WTC11 (cell line): ENCODE measurements around the gene UTF1. TPM values are rescaled to one million over a fixed set of nuclear protein-coding genes. Genes with fewer than 3 reads are reported as not detected.

Experiments
- ATAC-seq: fragments of 200-7000 bp; cut with Tn5 transposase; 2 replicates; pipeline ENCODE4 v1.10.0; 2021; ENCODE audit warnings: mild to moderate bottlenecking, moderate library complexity
- CTCF ChIA-PET: fragments of 300-600 bp; sonication (Branson Sonifier 250); formaldehyde crosslinking; loops from one replicate; lab custom pipeline; 2021; ENCODE audit warnings: antibody characterized with exemption; lab: Charles Lee
- POLR2A ChIA-PET: fragments of 350-600 bp; sonication (Branson Sonifier 250); formaldehyde crosslinking; loops from one replicate; lab custom pipeline; 2021; ENCODE audit warnings: antibody characterized with exemption; lab: Charles Lee
- DNase-seq: peaks from one replicate; pipeline ENCODE4 v3.0.0; 2021; ENCODE audit warnings: low spot score
- H3K27ac Mint-ChIP-seq: 2 replicates; pipeline ENCODE4 v1.8.0; 2021; ENCODE audit warnings: mixed read lengths
- H3K27me3 Mint-ChIP-seq: 2 replicates; pipeline ENCODE4 v1.8.0; 2021; ENCODE audit warnings: low read depth, mild to moderate bottlenecking, moderate library complexity, mixed read lengths
- H3K36me3 Mint-ChIP-seq: 2 replicates; pipeline ENCODE4 v1.8.0; 2021; ENCODE audit warnings: mixed read lengths
- H3K4me1 Mint-ChIP-seq: 2 replicates; pipeline ENCODE4 v1.8.0; 2022; ENCODE audit warnings: mixed read lengths
- H3K4me3 Mint-ChIP-seq: 2 replicates; pipeline ENCODE4 v1.8.0; 2021; ENCODE audit warnings: mild to moderate bottlenecking, moderate library complexity, mixed read lengths
- H3K9me3 Mint-ChIP-seq: 2 replicates; pipeline ENCODE4 v1.8.0; 2021; ENCODE audit warnings: mixed read lengths
- CTCF ChIP-seq: fragments of 200-600 bp; IDR thresholded peaks from 2 replicates; pipeline ENCODE4 v1.8.0; 2022; ENCODE audit warnings: antibody characterized with exemption
- E2F1 ChIP-seq: sonication (generic); formaldehyde crosslinking; IDR thresholded peaks from 2 replicates; pipeline ENCODE4 v1.8.0; 2022; ENCODE audit warnings: mild to moderate bottlenecking, missing genetic modification reagents
- ELF4 ChIP-seq: sonication (generic); formaldehyde crosslinking; IDR thresholded peaks from 2 replicates; pipeline ENCODE4 v1.8.1; 2022; ENCODE audit warnings: low read depth, mild to moderate bottlenecking, moderate library complexity, missing genetic modification reagents
- FOXJ3 ChIP-seq: sonication (generic); formaldehyde crosslinking; IDR thresholded peaks from 2 replicates; pipeline ENCODE4 v1.9.0; 2021; ENCODE audit warnings: missing genetic modification reagents, mild to moderate bottlenecking, borderline replicate concordance
- FOXP4 ChIP-seq: sonication (generic); formaldehyde crosslinking; IDR thresholded peaks from 2 replicates; pipeline ENCODE4 v1.8.0; 2022; ENCODE audit warnings: mild to moderate bottlenecking, missing genetic modification reagents
- GRHL2 ChIP-seq: fragments of 250-450 bp; sonication (Bioruptor Pico); IDR thresholded peaks from 2 replicates; pipeline ENCODE4 v1.8.0; 2022; ENCODE audit warnings: mild to moderate bottlenecking, moderate library complexity; ENCODE audit not compliant: insufficient replicate concordance, severe bottlenecking
- HMGXB4 ChIP-seq: sonication (generic); formaldehyde crosslinking; IDR thresholded peaks from 2 replicates; pipeline ENCODE4 v1.8.1; 2023; ENCODE audit warnings: mild to moderate bottlenecking, moderate library complexity, missing genetic modification reagents
- NFE2L1 ChIP-seq: sonication (generic); formaldehyde crosslinking; IDR thresholded peaks from 2 replicates; pipeline ENCODE4 v1.8.1; 2023; ENCODE audit warnings: missing genetic modification reagents
- NFYB ChIP-seq: sonication (generic); formaldehyde crosslinking; conservative IDR thresholded peaks from 2 replicates; pipeline ENCODE4 v1.8.0; 2022; ENCODE audit warnings: low read depth, missing genetic modification reagents
- SMAD3 ChIP-seq: sonication (generic); formaldehyde crosslinking; IDR thresholded peaks from 2 replicates; pipeline ENCODE4 v1.8.0; 2022; ENCODE audit warnings: missing genetic modification reagents, mild to moderate bottlenecking, borderline replicate concordance
- SMAD4 ChIP-seq: sonication (generic); formaldehyde crosslinking; IDR thresholded peaks from 2 replicates; pipeline ENCODE4 v1.8.0; 2022; ENCODE audit warnings: mild to moderate bottlenecking, missing genetic modification reagents
- USF2 ChIP-seq: sonication (generic); formaldehyde crosslinking; IDR thresholded peaks from 2 replicates; pipeline ENCODE4 v1.8.1; 2023; ENCODE audit warnings: mild to moderate bottlenecking, missing genetic modification reagents, moderate library complexity
- ZBTB21 ChIP-seq: sonication (generic); formaldehyde crosslinking; IDR thresholded peaks from 2 replicates; pipeline ENCODE4 v1.8.1; 2023; ENCODE audit warnings: mild to moderate bottlenecking, missing genetic modification reagents, borderline replicate concordance
- ZBTB43 ChIP-seq: sonication (generic); formaldehyde crosslinking; IDR thresholded peaks from 2 replicates; pipeline ENCODE4 v1.8.1; 2023; ENCODE audit warnings: mild to moderate bottlenecking, missing genetic modification reagents
- ZMAT4 ChIP-seq: fragments of 250-450 bp; sonication (Bioruptor Pico); IDR thresholded peaks from 2 replicates; pipeline ENCODE4 v1.9.0; 2021; ENCODE audit warnings: mild to moderate bottlenecking
- ZNF219 ChIP-seq: sonication (generic); formaldehyde crosslinking; IDR thresholded peaks from 2 replicates; pipeline ENCODE4 v1.8.0; 2023; ENCODE audit warnings: missing genetic modification reagents, mild to moderate bottlenecking, borderline replicate concordance
- ZNF281 ChIP-seq: sonication (generic); formaldehyde crosslinking; IDR thresholded peaks from 2 replicates; pipeline ENCODE4 v1.8.0; 2023; ENCODE audit warnings: mild to moderate bottlenecking, missing genetic modification reagents
- ZNF317 ChIP-seq: sonication (generic); formaldehyde crosslinking; IDR thresholded peaks from 2 replicates; pipeline ENCODE4 v1.8.1; 2023; ENCODE audit warnings: low read depth, mild to moderate bottlenecking, moderate library complexity, missing genetic modification reagents, borderline replicate concordance
- total RNA-seq: library from RNA; stranded (reverse); gene quantifications from 3 replicates; pipeline ENCODE4 v1.2.3, GENCODE V29; 2021

UTF1 gene
- total RNA-seq, 1 experiment from 2014 or later: 196 TPM

GRCh38 chr10:133243593-133243992 lies 13.6 kb downstream of the UTF1 start:
- Mint-ChIP-seq H3K9me3 (no peaks in the 10 kb centered on the region), H3K27ac (no peak overlapping the region), H3K27me3 (peaks cover 9% of the 10 kb centered on the region), H3K36me3 (peaks cover 11% of the 10 kb centered on the region), H3K4me1 (peaks cover 49% of the 10 kb centered on the region), H3K4me3 (no peak overlapping the region)
- CTCF ChIA-PET: no interaction called here
- POLR2A ChIA-PET: no interaction called here
- no peak for TF ChIP-seq CTCF
- no peak for TF ChIP-seq HMGXB4 (CRISPR knock-in tag)
- no peak for TF ChIP-seq ZNF317
- TF ChIP-seq SMAD3 (CRISPR knock-in tag): no peak
- TF ChIP-seq NFE2L1 (CRISPR knock-in tag): no peak
- TF ChIP-seq ELF4 (CRISPR knock-in tag): no peak
- TF ChIP-seq FOXP4 (CRISPR knock-in tag): no peak
- no peak for TF ChIP-seq ZNF281 (CRISPR knock-in tag)
- no peak for TF ChIP-seq ZBTB21 (CRISPR knock-in tag)
- no peak for TF ChIP-seq ZMAT4 (CRISPR knock-in tag)
- no peak for TF ChIP-seq SMAD4
- TF ChIP-seq FOXJ3 (CRISPR knock-in tag): no peak
- no peak for TF ChIP-seq USF2 (CRISPR knock-in tag)
- no peak for TF ChIP-seq E2F1
- no peak for TF ChIP-seq NFYB (CRISPR knock-in tag)
- TF ChIP-seq ZNF219 (CRISPR knock-in tag): no peak
- TF ChIP-seq GRHL2: no peak
- TF ChIP-seq ZBTB43: no peak
- ATAC-seq (no peak), DNase-seq (no peak)
